ENCODE data around the gene THRA. TPM values are rescaled to one million over a fixed set of nuclear protein-coding genes. Genes with fewer than 3 reads are reported as not detected.
"Not testable (repeated sequence)": the region's sequence is repeated elsewhere in the genome, so short reads cannot be mapped to it uniquely, and the experiment has no call there.

Gene THRA
- total RNA-seq, 2 experiments from 2014 or later: 8.4 TPM

GRCh38 chr17:40123811-40124114 is 61.0 kb downstream of the THRA start:
- POLR2A ChIA-PET: interaction anchor here (1.0 to 5.6 kb wide), 22 partner anchors 10 to 170 kb away, joined by 3 to 132 read pairs (median 6); partner anchors contain the start of genes CASC3, MED24, NR1D1 and PSMD3
- Mint-ChIP-seq H3K4me3 (peak overlapping the region; percentile 96), H3K9me3 (no peaks in the 10 kb centered on the region), H3K27ac (peak overlapping the region; percentile 86), H3K4me1 (peaks cover 39% of the 10 kb centered on the region), H3K27me3 (no peaks in the 10 kb centered on the region), H3K36me3 (ENCODE audit: low read depth) (peaks cover 43% of the 10 kb centered on the region)
- CTCF ChIA-PET: interaction anchor here (0.7 to 4.1 kb wide), 10 partner anchors 9 to 95 kb away, joined by 3 to 75 read pairs (median 6); partner anchors contain the start of genes NR1D1 and WIPF2
- DNase-seq: no peak

DNA sequence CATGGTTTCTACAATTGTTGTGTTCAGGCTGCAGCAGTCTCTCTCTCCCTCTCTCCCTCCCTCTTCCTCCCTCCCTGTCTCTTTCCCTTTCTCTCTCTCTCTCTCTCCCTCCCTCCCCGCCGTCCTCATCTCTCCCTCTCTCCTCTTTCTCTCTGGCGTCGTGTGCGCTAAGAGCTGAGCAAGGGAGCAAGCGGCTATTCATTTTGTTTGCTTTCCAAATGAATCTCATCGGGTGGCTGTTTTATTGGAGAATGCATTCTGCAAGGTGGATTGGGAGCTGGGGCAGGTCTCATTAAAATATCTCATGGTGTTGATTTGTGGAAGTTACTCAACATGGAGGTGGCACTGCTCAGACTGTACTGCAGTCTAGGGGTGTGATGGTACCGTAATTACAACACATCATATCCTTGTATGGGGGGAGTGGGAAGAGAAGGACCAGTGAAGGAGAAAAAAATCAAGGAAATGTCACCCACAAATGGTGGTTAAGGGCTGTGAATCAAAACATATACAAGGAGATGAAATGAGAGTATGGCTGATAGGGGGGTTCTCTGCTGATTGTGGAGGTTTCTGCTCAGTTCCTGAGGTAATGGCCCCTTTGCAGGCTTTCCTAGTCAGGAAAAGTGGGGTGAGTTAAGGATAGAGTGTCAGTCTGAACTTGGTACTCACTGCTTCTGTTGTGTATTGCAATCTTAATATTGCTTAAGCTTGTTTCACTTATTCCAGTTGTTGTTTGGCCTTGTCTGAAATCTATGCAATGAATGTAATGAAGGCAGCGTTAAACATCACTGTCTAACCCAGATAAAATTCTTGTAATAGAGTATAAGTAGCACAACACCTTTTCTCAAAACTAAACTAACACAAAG is 61.7 kb downstream of the THRA start:
- Mint-ChIP-seq H3K4me3 (peak overlapping the region; percentile 96), H3K36me3 (ENCODE audit: low read depth) (peaks cover 50% of the 10 kb centered on the region)

DNA sequence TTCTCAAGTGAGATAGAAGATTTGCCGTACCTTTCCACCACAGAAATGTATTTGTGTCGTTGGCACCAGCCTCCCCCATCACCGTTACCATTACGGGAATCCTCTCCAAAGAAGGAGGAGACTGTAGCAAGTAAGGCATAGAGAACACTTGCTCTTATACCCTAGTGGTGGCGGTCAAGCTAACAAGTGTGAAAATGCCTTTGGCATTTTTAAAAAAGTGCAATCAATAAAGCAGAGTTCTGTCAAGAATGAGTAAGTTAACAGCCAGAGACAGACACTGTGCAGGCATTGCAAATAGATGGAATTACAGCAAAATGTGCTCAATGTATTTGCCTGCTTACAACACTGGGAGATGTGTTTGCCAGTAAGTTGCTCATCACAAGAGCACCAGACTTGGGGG is 66.7 kb downstream of the THRA start:
- Mint-ChIP-seq H3K27ac (no peak overlapping the region), H3K27me3 (no peaks in the 10 kb centered on the region), H3K4me1 (peaks cover 19% of the 10 kb centered on the region), H3K9me3 (no peaks in the 10 kb centered on the region), H3K36me3 (ENCODE audit: low read depth) (peaks cover 82% of the 10 kb centered on the region), H3K4me3 (no peak overlapping the region)
- DNase-seq: no peak
- CTCF ChIA-PET: interaction anchor here (1.2 to 1.3 kb wide), 2 partner anchors 16 to 39 kb away, joined by 3 to 6 read pairs; no protein-coding TSS in a partner anchor
- POLR2A ChIA-PET: interaction anchor here (1.0 to 1.3 kb wide), 2 partner anchors 11 to 26 kb away, joined by 3 read pairs; partner anchors contain the start of gene CASC3

More for the DNA sequence above, 61.7 kb downstream of the THRA start:
- H3K4me1 Mint-ChIP-seq: peaks cover 39% of the 10 kb centered on the region
- CTCF ChIA-PET: interaction anchor here (0.7 to 4.1 kb wide), 11 partner anchors 8 to 94 kb away, joined by 3 to 75 read pairs (median 6); partner anchors contain the start of genes CASC3, NR1D1 and WIPF2
- POLR2A ChIA-PET: interaction anchor here (0.7 to 5.6 kb wide), 17 partner anchors 9 to 169 kb away, joined by 3 to 132 read pairs (median 5); partner anchors contain the start of genes CASC3, NR1D1 and WIPF2
- no peak for DNase-seq
- H3K27me3 Mint-ChIP-seq: no peaks in the 10 kb centered on the region
- no peaks in the 10 kb centered on the region for H3K9me3 Mint-ChIP-seq
- peak overlapping the region; percentile 40 for H3K27ac Mint-ChIP-seq

- H3K36me3 Mint-ChIP-seq (ENCODE audit: low read depth): peaks cover 86% of the 10 kb centered on the region
- CTCF ChIA-PET: interaction anchor here (1.0 kb wide), 1 partner anchor 17 kb away, joined by 3 read pairs; no protein-coding TSS in a partner anchor
- H3K4me1 Mint-ChIP-seq: peaks cover 12% of the 10 kb centered on the region
- no peak overlapping the region for H3K4me3 Mint-ChIP-seq
- no peak for DNase-seq
- H3K9me3 Mint-ChIP-seq: no peaks in the 10 kb centered on the region
- no peaks in the 10 kb centered on the region for H3K27me3 Mint-ChIP-seq
- POLR2A ChIA-PET: no interaction called here
- H3K27ac Mint-ChIP-seq: peak overlapping the region; percentile 23
Measured at GRCh38 chr17:40130352-40131042, 67.7 kb downstream of the THRA start.

GRCh38 chr17:40134184-40134583 is 71.4 kb downstream of the THRA start:
- H3K4me3 Mint-ChIP-seq: no peak overlapping the region
- ChIA-PET CTCF (interaction anchor here (0.7 to 1.2 kb wide), 3 partner anchors 10 to 67 kb away, joined by 3 to 4 read pairs (median 3); no protein-coding TSS in a partner anchor), POLR2A (interaction anchor here (1.8 to 4.1 kb wide), 2 partner anchors 8 to 11 kb away, joined by 4 to 43 read pairs; partner anchors contain the start of gene MSL1)
- no peaks in the 10 kb centered on the region for H3K27me3 Mint-ChIP-seq
- H3K9me3 Mint-ChIP-seq: no peaks in the 10 kb centered on the region
- H3K27ac Mint-ChIP-seq: no peak overlapping the region
- peaks cover 85% of the 10 kb centered on the region for H3K36me3 Mint-ChIP-seq (ENCODE audit: low read depth)
- H3K4me1 Mint-ChIP-seq: peaks cover 9% of the 10 kb centered on the region
- no peak for DNase-seq

- H3K36me3 Mint-ChIP-seq (ENCODE audit: low read depth): peaks cover 72% of the 10 kb centered on the region
- H3K27me3 Mint-ChIP-seq: no peaks in the 10 kb centered on the region
- ChIA-PET CTCF (no interaction called here), POLR2A (interaction anchor here (1.6 to 4.1 kb wide), 2 partner anchors 12 kb away, joined by 7 to 43 read pairs; partner anchors contain the start of gene MSL1)
- peak overlapping the region; percentile 8 for H3K27ac Mint-ChIP-seq
- no peak for DNase-seq
- H3K4me3 Mint-ChIP-seq: no peak overlapping the region
- no peaks in the 10 kb centered on the region for H3K9me3 Mint-ChIP-seq
- peaks cover 14% of the 10 kb centered on the region for H3K4me1 Mint-ChIP-seq
Measured at GRCh38 chr17:40135817-40136216, 73.1 kb downstream of the THRA start.

GRCh38 chr17:40139566-40140058 is 76.8 kb downstream of the THRA start:
- H3K27ac Mint-ChIP-seq: peak overlapping the region; percentile 94
- no peaks in the 10 kb centered on the region for H3K9me3 Mint-ChIP-seq
- ChIA-PET CTCF (interaction anchor here (1.0 to 3.8 kb wide), 9 partner anchors 17 to 79 kb away, joined by 3 to 16 read pairs (median 5); partner anchors contain the start of genes THRA and WIPF2), POLR2A (interaction anchor here (0.6 to 4.1 kb wide), 27 partner anchors 8 to 363 kb away, joined by 3 to 66 read pairs (median 5); partner anchors contain the start of genes MED24, MSL1, NR1D1 and PSMD3)
- H3K4me1 Mint-ChIP-seq: peaks cover 29% of the 10 kb centered on the region
- H3K36me3 Mint-ChIP-seq (ENCODE audit: low read depth): peaks cover 51% of the 10 kb centered on the region
- peak overlapping the region; percentile 82 for H3K4me3 Mint-ChIP-seq
- H3K27me3 Mint-ChIP-seq: no peaks in the 10 kb centered on the region
- no peak for DNase-seq

DNA sequence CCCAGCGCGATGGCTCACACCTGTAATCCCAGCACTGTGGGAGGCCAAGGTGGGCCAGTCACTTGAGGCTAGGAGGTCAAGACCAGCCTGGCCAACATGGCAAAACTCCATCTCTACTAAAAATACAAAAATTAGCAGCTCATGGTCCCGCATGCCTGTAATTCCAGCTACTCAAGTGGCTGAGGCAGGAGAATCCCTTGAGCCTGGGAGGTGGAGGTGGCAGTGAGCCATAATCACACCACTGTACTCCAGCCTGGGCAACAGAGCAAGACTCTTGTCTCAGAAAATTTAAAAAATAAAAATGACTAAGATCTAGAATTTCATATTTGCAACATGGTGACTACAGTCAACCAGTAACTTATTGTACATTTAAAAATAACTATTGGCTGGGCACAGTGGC is 80.4 kb downstream of the THRA start:
- not testable (repeated sequence) for H3K27me3 Mint-ChIP-seq, H3K4me3 Mint-ChIP-seq, DNase-seq, H3K27ac Mint-ChIP-seq, H3K9me3 Mint-ChIP-seq
- ChIA-PET CTCF (interaction anchor here (1.1 kb wide), 1 partner anchor 30 kb away, joined by 6 read pairs; no protein-coding TSS in a partner anchor), POLR2A (interaction anchor here (1.0 to 1.3 kb wide), 3 partner anchors 19 to 48 kb away, joined by 3 to 5 read pairs (median 4); no protein-coding TSS in a partner anchor)
- Mint-ChIP-seq H3K36me3 (ENCODE audit: low read depth) (peaks cover 44% of the 10 kb centered on the region), H3K4me1 (peaks cover 39% of the 10 kb centered on the region)

Other genes with a start within 250 kb of the THRA start
- 10 to 100 TPM; 37.9 to 38.2 TPM for gene IKZF3, start 198.7 kb upstream of the THRA start, total RNA-seq
- not detected for gene ZPBP2, start 194.8 kb upstream of the THRA start, total RNA-seq
- 10 to 100 TPM; 41.2 to 41.4 TPM for gene GSDMB, start 144.3 kb upstream of the THRA start, total RNA-seq
- gene ORMDL3, start 135.4 kb upstream of the THRA start, total RNA-seq: 100 to 1,000 TPM; 104 to 111 TPM
- not detected for gene LRRC3C, start 135.2 kb upstream of the THRA start, total RNA-seq
- under 1 TPM; 0.33 to 0.78 TPM for gene GSDMA, start 100.0 kb upstream of the THRA start, total RNA-seq
- 10 to 100 TPM; 90.3 to 92.2 TPM for gene PSMD3, start 82.2 kb upstream of the THRA start, total RNA-seq
- gene CSF3, start 47.5 kb upstream of the THRA start, total RNA-seq: not detected
- gene MED24, start 8.6 kb upstream of the THRA start, total RNA-seq: 10 to 100 TPM; 82.2 to 84.2 TPM
- gene NR1D1, start 37.6 kb downstream of the THRA start, total RNA-seq: 1 to 10 TPM; 5.2 to 5.9 TPM
- 100 to 1,000 TPM; 102 to 103 TPM for gene MSL1, start 59.0 kb downstream of the THRA start, total RNA-seq
- gene CASC3, start 77.6 kb downstream of the THRA start, total RNA-seq: 10 to 100 TPM; 84.5 to 89.1 TPM
- gene RAPGEFL1, start 114.5 kb downstream of the THRA start, total RNA-seq: 1 to 10 TPM; 4.7 to 6.0 TPM
- gene WIPF2, start 156.3 kb downstream of the THRA start, total RNA-seq: 10 to 100 TPM; 26.0 TPM
- gene CDC6, start 224.9 kb downstream of the THRA start, total RNA-seq: 10 to 100 TPM; 67.5 to 69.9 TPM
- 10 to 100 TPM; 65.2 to 65.5 TPM for gene RARA, start 246.2 kb downstream of the THRA start, total RNA-seq

All from activated CD4-positive, alpha-beta memory T cell treated with anti-CD3 and anti-CD28 coated beads, Interleukin-2, amount 10 ng/mL, durations not matched to agents 7 days and 5 days (primary cell).